GM19025 (cell line): ENCODE results near the gene RHOT2.
"Not testable (repeated sequence)": the region's sequence is repeated elsewhere in the genome, so short reads cannot be mapped to it uniquely, and the experiment has no call there.

Experiments
- ATAC-seq: cut with Tn5 transposase; IDR thresholded peaks from one replicate; pipeline ENCODE4 v1.9.1; 2021; ENCODE audit warnings: mild to moderate bottlenecking, low read depth, moderate library complexity; ENCODE audit not compliant: unreplicated experiment

Gene RHOT2

GRCh38 chr16:679814-680624 is 12.1 kb downstream of the RHOT2 start, which contains the start of gene STUB1:
Gene STUB1 (plus strand): TSS chr16:680410. CDS start chr16:680526, 116 bp downstream.
- ATAC-seq: peak; percentile 50

GRCh38 chr16:680625-680945 is 12.7 kb downstream of the RHOT2 start:
- no peak for ATAC-seq

- ATAC-seq: no peak
Measured at GRCh38 chr16:680967-681745, 13.2 kb downstream of the RHOT2 start.

- ATAC-seq: no peak
Measured at GRCh38 chr16:681746-682427, 14.0 kb downstream of the RHOT2 start.

GRCh38 chr16:682493-683395 is 14.8 kb downstream of the RHOT2 start:
- ATAC-seq: no peak

GRCh38 chr16:683396-684070 is 15.6 kb downstream of the RHOT2 start:
- ATAC-seq: no peak

GRCh38 chr16:684071-684794 is 16.3 kb downstream of the RHOT2 start, which contains the start of gene JMJD8:
Gene JMJD8 (minus strand): TSS chr16:684334. CDS start chr16:684319, 15 bp downstream.
- ATAC-seq: peak; percentile 70

GRCh38 chr16:684961-685696 is 17.2 kb downstream of the RHOT2 start:
- ATAC-seq: no peak

- no peak for ATAC-seq
Measured at GRCh38 chr16:685967-686366, 18.0 kb downstream of the RHOT2 start.

GRCh38 chr16:686459-687260 is 18.7 kb downstream of the RHOT2 start:
- ATAC-seq: no peak

- no peak for ATAC-seq
Measured at GRCh38 chr16:687499-687898, 19.6 kb downstream of the RHOT2 start.

- no peak for ATAC-seq
Measured at GRCh38 chr16:689175-689897, 21.4 kb downstream of the RHOT2 start.

GRCh38 chr16:691242-691641 is 23.3 kb downstream of the RHOT2 start:
- ATAC-seq: not testable (repeated sequence)

GRCh38 chr16:692356-693108 is 24.6 kb downstream of the RHOT2 start:
- ATAC-seq: no peak

- ATAC-seq: no peak
Measured at GRCh38 chr16:693364-693763, 25.4 kb downstream of the RHOT2 start.

GRCh38 chr16:693766-694165 is 25.8 kb downstream of the RHOT2 start:
- no peak for ATAC-seq
